OCI-LY3 (cell line): Measurements from ENCODE around the gene ZC3H4.

ENCODE experiments used
- H2AFZ ChIP-seq: fragments of 200-600, 300-600 bp; shearing (Covaris generic); 2 replicates; pipeline ENCODE4 v1.6.0; 2014; ENCODE audit warnings: antibody characterized with exemption, low read depth, low read length
- H3K27ac ChIP-seq: fragments of 200-600, 300-600 bp; sonication (generic); 2 replicates; pipeline ENCODE4 v1.5.1; 2014; ENCODE audit warnings: mild to moderate bottlenecking, low read length, moderate library complexity, mixed read lengths
- H3K27me3 ChIP-seq: fragments of 200-600, 300-600 bp; sonication (generic); 2 replicates; pipeline ENCODE4 v1.6.1; 2014; ENCODE audit warnings: low read depth, low read length, mixed read lengths
- H3K36me3 ChIP-seq: fragments of 200-600, 300-600 bp; sonication (generic); replicated peaks from 2 replicates; pipeline ENCODE3; 2014; ENCODE audit warnings: low read depth, low read length, mixed read lengths
- H3K4me1 ChIP-seq: fragments of 300-600, 200-600 bp; sonication (generic); 2 replicates; pipeline ENCODE4 v1.6.1; 2014; ENCODE audit warnings: low read length, mixed read lengths
- H3K4me2 ChIP-seq: fragments of 200-600, 300-600 bp; sonication (generic); 2 replicates; pipeline ENCODE4 v1.6.1; 2014; ENCODE audit warnings: low read length, mixed read lengths
- H3K4me3 ChIP-seq: fragments of 300-600, 200-600 bp; sonication (generic); 2 replicates; pipeline ENCODE4 v1.5.1; 2014; ENCODE audit warnings: antibody characterized with exemption, mild to moderate bottlenecking, low read length, moderate library complexity
- H3K79me2 ChIP-seq: fragments of 300-600, 200-600 bp; shearing (Covaris generic); 2 replicates; pipeline ENCODE4 v1.6.1; 2014; ENCODE audit warnings: mild to moderate bottlenecking, low read length, mixed read lengths
- H3K9ac ChIP-seq: fragments of 300-600, 200-600 bp; shearing (Covaris generic); 2 replicates; pipeline ENCODE4 v1.6.0; 2014; ENCODE audit warnings: mild to moderate bottlenecking, low read length, moderate library complexity
- H3K9me3 ChIP-seq: fragments of 200-600, 300-600 bp; shearing (Covaris generic); 2 replicates; pipeline ENCODE4 v1.6.1; 2014; ENCODE audit warnings: low read length, mixed read lengths; ENCODE audit not compliant: insufficient read depth
- H4K20me1 ChIP-seq: fragments of 200-600, 300-600 bp; sonication (generic); 2 replicates; pipeline ENCODE4 v1.6.1; 2016; ENCODE audit warnings: low read length, mixed read lengths; ENCODE audit not compliant: insufficient read depth
- EZH2phosphoT487 ChIP-seq: fragments of 200-600 bp; shearing (Covaris generic); IDR thresholded peaks from 2 replicates; pipeline ENCODE4 v1.6.1; 2018; ENCODE audit warnings: antibody characterized with exemption, mixed run types, low read depth
- TF ChIP-seq, protein P1 (sequence below): fragments of 200-600, 300-600 bp; sonication (generic); IDR thresholded peaks from 2 replicates; pipeline ENCODE4 v1.5.1; 2014; ENCODE audit warnings: antibody characterized with exemption, low read length, low read depth

Gene ZC3H4

DNA sequence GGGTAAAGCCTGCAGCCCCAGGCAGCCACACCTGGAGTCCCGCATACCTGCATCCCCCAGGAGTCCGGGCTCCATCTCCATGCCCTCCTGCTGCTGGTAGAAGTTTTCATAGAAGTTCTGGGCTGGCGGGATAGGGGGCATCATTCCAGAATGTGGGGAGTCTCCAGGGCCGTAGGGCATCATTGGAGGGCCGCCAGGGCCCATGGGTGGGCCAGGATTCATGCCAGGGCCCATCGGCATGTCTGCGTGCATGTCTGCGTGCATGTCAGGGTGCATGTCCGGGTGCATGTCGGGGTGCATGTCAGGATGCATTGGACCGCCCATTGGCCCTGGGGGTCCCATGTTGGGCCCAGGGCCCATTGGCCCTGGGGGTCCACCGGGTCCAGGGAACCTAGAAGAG lies 41.8 kb downstream of the ZC3H4 start:
- no peaks in the 10 kb centered on the region for H3K9me3 ChIP-seq
- no peak overlapping the region for H3K9ac ChIP-seq
- no peak overlapping the region for H2AFZ ChIP-seq
- H3K79me2 ChIP-seq: peaks cover 42% of the 10 kb centered on the region; the same call in 1 of the 2 replicates
- no peaks in the 10 kb centered on the region for H3K4me1 ChIP-seq
- no peaks in the 10 kb centered on the region for H3K27me3 ChIP-seq
- H3K27ac ChIP-seq: no peak overlapping the region
- H3K4me2 ChIP-seq: no peak overlapping the region
- TF ChIP-seq, protein P1, sequence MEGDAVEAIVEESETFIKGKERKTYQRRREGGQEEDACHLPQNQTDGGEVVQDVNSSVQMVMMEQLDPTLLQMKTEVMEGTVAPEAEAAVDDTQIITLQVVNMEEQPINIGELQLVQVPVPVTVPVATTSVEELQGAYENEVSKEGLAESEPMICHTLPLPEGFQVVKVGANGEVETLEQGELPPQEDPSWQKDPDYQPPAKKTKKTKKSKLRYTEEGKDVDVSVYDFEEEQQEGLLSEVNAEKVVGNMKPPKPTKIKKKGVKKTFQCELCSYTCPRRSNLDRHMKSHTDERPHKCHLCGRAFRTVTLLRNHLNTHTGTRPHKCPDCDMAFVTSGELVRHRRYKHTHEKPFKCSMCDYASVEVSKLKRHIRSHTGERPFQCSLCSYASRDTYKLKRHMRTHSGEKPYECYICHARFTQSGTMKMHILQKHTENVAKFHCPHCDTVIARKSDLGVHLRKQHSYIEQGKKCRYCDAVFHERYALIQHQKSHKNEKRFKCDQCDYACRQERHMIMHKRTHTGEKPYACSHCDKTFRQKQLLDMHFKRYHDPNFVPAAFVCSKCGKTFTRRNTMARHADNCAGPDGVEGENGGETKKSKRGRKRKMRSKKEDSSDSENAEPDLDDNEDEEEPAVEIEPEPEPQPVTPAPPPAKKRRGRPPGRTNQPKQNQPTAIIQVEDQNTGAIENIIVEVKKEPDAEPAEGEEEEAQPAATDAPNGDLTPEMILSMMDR: no peak
- no peak for TF ChIP-seq EZH2phosphoT487
- peaks cover 79% of the 10 kb centered on the region for H3K36me3 ChIP-seq
- no peak overlapping the region for H3K4me3 ChIP-seq
- peaks cover 46% of the 10 kb centered on the region; the same call in 1 of the 2 replicates for H4K20me1 ChIP-seq

DNA sequence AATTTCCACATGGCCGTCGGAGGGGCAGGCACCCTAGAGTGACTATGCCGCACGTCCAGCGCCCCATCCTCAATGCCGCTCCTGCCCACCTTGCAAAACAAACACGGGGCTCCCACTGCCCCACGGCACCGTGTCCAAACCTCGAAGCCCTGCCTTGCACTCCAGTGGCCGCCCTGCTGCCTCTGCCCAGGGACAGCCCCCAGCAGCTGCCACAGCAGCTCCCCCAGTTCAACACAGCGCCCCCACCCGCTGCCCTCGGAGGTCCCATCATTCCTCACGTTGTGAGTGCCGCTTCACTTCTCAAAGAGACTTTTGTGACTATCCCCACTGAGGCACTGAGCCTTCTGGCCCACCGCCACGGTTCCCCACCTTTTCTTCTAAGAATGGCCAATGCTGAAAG lies 42.8 kb downstream of the ZC3H4 start:
- Histone ChIP-seq H2AFZ (no peak overlapping the region), H3K27me3 (no peaks in the 10 kb centered on the region), H3K36me3 (peaks cover 77% of the 10 kb centered on the region), H3K27ac (no peak overlapping the region), H3K9me3 (no peaks in the 10 kb centered on the region), H3K4me2 (no peak overlapping the region), H3K9ac (no peak overlapping the region), H3K4me1 (no peaks in the 10 kb centered on the region), H3K79me2 (peaks cover 36% of the 10 kb centered on the region; the same call in 1 of the 2 replicates), H3K4me3 (no peak overlapping the region), H4K20me1 (peaks cover 45% of the 10 kb centered on the region; the same call in 1 of the 2 replicates)
- TF ChIP-seq, protein P1: no peak
- TF ChIP-seq EZH2phosphoT487: no peak

DNA sequence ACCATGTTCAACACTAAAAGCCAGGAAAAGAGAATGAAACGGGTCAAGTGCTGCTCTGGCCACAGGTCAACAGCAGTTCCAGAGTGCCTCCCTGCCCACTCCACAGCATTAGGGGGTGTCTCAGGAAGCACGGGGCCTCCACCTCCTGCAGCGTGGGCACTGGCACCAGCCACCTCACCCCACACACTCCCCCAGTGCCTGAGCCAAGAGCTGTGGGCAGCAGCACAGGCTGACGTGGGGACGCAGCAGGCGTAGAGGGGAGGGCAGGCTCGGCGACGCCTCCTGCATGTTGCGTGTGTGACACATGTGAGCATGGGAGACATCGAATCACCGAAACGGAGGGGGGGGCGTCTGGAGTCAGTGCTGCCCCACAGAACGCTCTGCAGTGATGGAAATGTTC lies 43.8 kb downstream of the ZC3H4 start:
- H3K9me3 ChIP-seq: no peaks in the 10 kb centered on the region
- no peak overlapping the region for H3K4me3 ChIP-seq
- no peaks in the 10 kb centered on the region for H3K4me1 ChIP-seq
- H2AFZ ChIP-seq: no peak overlapping the region
- no peak overlapping the region for H3K27ac ChIP-seq
- no peak for TF ChIP-seq EZH2phosphoT487
- TF ChIP-seq, protein P1: no peak
- H4K20me1 ChIP-seq: peaks cover 41% of the 10 kb centered on the region
- H3K79me2 ChIP-seq: peaks cover 27% of the 10 kb centered on the region; the same call in 1 of the 2 replicates
- no peak overlapping the region for H3K4me2 ChIP-seq
- no peak overlapping the region for H3K9ac ChIP-seq
- H3K27me3 ChIP-seq: no peaks in the 10 kb centered on the region
- peaks cover 77% of the 10 kb centered on the region for H3K36me3 ChIP-seq

DNA sequence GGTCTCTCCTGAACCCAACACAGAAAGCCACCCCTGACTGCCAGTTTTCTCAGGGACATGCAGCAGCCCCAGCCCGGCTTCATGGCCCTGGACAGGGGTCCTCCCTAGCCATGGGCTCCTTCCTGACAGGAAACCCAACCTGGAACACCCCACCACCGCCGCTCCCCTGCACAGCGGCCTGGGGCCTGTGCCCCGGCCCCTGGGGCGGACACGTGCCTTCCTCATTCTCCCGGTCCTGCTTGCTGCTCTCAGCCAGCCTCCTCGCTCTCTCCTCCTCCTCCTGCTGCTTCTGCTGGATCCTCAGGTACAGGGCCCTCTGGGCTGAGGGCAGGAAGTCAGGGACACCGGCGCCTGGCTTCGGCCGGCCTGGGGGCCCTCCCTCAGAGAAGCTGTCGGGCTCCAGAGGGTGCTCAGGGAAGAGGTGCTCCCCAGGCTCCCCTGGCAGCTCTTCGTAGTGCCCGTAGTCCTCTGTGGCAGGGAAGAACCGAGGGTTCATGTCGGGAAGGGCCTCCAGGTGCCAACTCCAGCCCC lies 44.6 kb downstream of the ZC3H4 start:
- no peaks in the 10 kb centered on the region for H3K4me1 ChIP-seq
- peaks cover 72% of the 10 kb centered on the region for H3K36me3 ChIP-seq
- no peak overlapping the region for H3K9ac ChIP-seq
- H2AFZ ChIP-seq: no peak overlapping the region
- no peak overlapping the region for H3K27ac ChIP-seq
- no peak for TF ChIP-seq EZH2phosphoT487
- TF ChIP-seq, protein P1: no peak
- no peaks in the 10 kb centered on the region for H3K9me3 ChIP-seq
- no peak overlapping the region for H3K4me3 ChIP-seq
- no peak overlapping the region for H3K4me2 ChIP-seq
- peaks cover 18% of the 10 kb centered on the region; the same call in 1 of the 2 replicates for H3K79me2 ChIP-seq
- H3K27me3 ChIP-seq: no peaks in the 10 kb centered on the region
- H4K20me1 ChIP-seq: peaks cover 33% of the 10 kb centered on the region
